ENCODE measurements around the gene FAM83G. TPM values are rescaled to one million over a fixed set of nuclear protein-coding genes. Genes with fewer than 3 reads are reported as not detected.

Gene FAM83G
- total RNA-seq, 1 donor from 2014 or later, result 11.4 TPM

DNA sequence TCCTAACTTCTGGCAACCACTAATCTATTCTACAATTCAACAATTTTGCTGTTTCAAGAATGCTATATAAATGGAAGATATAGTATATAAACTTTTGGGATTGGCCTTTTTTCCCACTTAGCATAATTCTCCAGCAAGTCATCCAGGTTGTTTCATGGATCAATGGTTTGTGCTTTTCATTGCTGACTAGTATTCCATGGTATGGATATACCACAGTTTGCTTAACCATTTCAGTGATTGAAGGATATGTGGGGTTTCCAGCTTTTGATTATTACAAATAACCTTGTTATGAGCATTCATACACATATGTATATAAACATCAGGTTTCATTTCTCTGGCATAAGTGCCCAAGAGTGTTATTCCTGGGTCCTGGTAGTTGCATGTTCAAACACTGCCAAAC, 2.1 kb upstream of the FAM83G start:
- intact Hi-C loops (cut with micrococcal nuclease), result loop anchor here (10.0 kb wide), 1 partner anchor 782 kb away; the partner anchor contains the start of gene LLGL1

DNA sequence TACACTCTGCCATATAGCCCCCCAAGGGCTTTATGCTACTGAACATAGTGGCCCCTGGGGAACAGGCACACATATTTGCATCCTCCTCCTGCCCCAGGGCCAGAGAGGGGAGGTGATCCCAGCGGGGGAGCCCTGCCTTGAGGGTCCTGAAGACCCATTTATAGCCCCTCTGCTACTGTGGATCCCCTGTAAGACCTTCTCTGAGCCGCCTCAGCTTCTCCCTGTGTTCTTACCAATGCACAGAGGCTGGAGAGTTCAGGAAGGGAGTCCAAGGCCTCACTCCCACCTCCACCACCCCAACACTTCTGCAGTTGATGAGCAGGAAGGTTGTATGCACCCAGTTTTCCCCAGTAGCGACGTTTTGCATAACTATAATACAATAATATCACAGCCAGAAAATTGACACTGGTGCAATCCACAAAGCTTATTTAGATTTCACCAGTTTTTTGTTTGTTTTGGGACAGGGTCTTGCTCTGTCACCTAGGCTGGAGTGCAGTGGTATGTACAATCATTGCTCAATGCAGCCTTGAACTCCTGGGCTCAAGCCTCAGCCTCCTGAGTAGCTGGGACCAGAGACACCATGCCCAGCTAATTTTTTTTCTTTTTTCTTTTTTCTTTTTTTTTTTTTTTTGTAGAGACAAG, 1.3 kb upstream of the FAM83G start:
- intact Hi-C loops (cut with micrococcal nuclease), result loop anchor here (10.0 kb wide), 1 partner anchor 781 kb away; the partner anchor contains the start of gene LLGL1

- intact Hi-C loops (cut with micrococcal nuclease), result loop anchor here (10.0 kb wide), 1 partner anchor 780 kb away; the partner anchor contains the start of gene LLGL1
Observed at GRCh38 chr17:19005137-19005773, 691 bp upstream of the FAM83G start.

GRCh38 chr17:19003543-19004420, 782 bp downstream of the FAM83G start:
- intact Hi-C loops (cut with micrococcal nuclease), result loop anchor here (10.0 kb wide), 1 partner anchor 779 kb away; the partner anchor contains the start of gene LLGL1

DNA sequence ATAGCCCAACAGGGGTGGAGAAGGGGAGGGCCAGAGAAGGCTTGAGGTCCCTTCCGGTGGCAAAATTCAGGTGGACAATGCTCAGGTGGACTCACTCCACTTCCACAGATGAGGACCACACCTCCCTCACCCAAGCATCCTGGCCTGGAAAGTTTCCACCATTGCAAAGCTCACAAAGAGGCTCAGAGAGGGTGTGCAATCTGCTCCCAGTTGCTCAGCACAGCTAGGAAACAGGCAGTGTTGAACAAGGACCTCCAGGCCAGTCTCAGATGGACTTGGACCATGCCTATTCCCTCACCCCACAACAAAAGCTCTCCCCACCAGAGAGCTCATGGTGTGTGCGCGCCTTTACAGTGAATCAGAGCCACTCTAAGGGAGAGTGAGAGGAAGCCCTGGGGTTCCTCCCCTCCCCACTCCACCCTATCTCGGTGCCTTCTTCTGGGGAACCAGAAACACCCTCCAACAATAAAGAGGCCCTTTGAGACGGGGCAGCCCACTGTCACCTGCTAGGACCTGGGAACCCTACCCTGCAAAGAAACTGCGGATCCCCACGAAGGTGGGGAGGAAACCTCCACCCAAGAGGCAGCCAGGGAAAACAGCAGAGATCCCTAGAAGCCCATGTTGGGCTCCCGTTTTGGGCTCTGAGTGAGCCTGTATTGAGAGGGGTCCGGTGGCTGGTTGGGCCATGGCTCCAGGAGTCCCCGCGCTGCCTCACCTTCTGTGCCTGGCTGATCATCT, 1.6 kb downstream of the FAM83G start:
- intact Hi-C loops (cut with micrococcal nuclease), result loop anchor here (10.0 kb wide), 1 partner anchor 778 kb away; the partner anchor contains the start of gene LLGL1

DNA sequence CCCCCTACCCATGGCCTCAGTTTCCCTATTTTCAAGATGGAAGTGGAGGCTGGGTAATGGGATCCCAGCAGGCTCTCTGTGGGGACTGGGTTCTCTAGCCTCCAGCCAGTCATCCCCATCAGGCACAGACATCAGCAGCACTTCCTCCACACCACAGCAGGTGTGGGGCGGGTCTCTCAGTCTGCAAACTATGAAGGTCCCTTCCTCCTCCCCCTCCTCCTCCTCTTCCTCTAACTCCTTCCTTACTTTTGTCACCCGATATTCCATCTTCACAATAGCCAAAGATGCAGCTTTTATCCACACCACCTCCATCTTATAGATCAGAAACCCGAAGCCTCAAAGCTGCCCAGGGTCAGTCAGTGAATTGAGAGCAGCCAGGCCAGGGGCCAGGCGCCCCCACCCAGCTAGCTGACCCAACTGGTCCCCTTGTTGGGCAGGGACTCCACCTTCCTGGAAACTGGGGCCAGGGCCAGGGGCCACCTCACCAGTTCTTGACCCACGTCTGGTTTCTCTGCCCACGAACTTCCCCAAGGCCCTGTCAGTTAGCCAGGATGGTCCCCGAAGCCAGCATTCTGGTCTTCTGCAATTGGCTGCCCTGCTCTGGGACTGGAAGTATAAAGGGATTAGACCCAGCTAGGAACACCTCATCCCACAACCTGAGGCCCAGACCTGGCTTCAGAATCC, 2.5 kb downstream of the FAM83G start:
- intact Hi-C loops (cut with micrococcal nuclease), result loop anchor here (10.0 kb wide), 1 partner anchor 777 kb away; the partner anchor contains the start of gene LLGL1

GRCh38 chr17:19000531-19001325, 3.8 kb downstream of the FAM83G start:
- intact Hi-C loops (cut with micrococcal nuclease), result loop anchor here (10.0 kb wide), 1 partner anchor 776 kb away; the partner anchor contains the start of gene LLGL1

GRCh38 chr17:18999911-19000310, 4.7 kb downstream of the FAM83G start:
- intact Hi-C loops (cut with micrococcal nuclease), result loop anchor here (10.0 kb wide), 1 partner anchor 775 kb away; the partner anchor contains the start of gene LLGL1

GRCh38 chr17:18999394-18999793, 5.2 kb downstream of the FAM83G start:
- intact Hi-C loops (cut with micrococcal nuclease), result no loop called here

GRCh38 chr17:18997650-18998196, 6.8 kb downstream of the FAM83G start:
- intact Hi-C loops (cut with micrococcal nuclease), result no loop called here

GRCh38 chr17:18996458-18996857, 8.1 kb downstream of the FAM83G start:
- intact Hi-C loops (cut with micrococcal nuclease), result no loop called here

DNA sequence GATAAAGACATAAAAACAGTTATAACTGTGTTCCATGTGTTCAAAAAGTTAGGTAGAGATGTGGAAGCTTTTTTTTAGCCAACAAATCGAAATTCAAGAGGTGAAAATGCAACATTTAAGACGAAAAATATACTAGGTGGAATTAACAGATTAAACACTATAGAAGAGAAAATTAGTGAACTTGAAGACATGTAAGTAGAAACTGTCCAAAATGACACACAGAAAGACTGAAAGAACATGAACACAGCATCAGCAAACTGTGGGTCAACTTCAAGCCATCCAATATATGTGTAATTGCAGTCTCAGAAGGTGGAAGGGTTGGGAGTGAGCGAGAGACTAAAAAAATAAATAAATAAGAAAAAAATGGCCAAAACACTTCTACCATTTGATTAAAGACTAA, 9.3 kb downstream of the FAM83G start:
- intact Hi-C loops (cut with micrococcal nuclease), result no loop called here

DNA sequence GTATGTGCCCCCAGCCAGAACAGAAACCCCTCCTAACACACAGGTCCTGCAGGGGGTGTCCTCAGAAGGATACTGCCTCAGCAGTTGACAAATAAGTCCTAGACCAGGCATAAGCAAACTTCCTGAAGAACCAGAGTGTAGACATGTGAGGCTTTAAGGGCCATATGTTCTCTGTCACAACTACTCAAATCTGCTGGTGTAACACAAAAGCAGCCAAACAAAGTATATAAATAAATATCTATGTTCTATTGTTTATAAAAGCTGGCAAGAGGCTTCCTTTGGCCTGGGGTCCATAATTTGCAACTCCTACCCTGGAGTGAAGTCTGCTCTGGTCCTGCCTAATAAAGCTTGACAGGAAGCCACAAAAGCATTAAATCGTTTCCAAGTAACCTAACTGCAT, 9.9 kb downstream of the FAM83G start:
- intact Hi-C loops (cut with micrococcal nuclease), result no loop called here

- intact Hi-C loops (cut with micrococcal nuclease), result no loop called here
Observed at GRCh38 chr17:18993905-18994526, 10.5 kb downstream of the FAM83G start.

DNA sequence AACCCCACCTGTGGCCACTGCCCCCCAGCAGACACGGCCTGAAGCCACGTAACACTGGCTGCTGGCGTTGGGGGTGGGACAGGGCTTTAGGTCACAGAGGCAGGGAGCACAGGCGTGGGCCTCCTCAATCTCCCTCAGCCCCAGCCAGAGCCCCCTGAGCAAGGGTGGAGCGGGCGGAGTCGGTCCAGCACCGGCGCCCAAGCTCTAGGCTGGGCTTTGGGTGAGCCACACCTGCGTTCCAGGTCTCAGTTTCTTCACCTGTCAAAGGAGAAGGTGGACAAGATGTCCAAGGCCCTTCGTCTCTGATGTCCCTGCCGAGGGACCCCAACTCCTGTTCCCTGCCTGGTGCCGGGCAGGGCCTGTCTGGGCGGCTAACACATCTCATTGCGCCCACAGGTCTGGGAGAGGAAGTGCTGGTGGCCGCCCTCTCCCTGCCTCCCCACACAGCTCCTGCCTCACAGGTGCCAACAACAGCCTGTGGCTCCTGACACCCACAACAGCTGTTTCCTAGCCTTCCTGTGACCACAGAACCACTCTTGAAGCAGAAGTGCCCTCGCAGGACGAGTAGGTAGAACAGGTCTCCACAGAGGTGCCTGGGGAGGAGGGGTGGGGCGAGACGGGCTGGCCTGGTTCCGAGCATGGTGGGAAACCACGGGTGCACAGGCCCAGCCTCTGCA, 12.0 kb downstream of the FAM83G start:
- intact Hi-C loops (cut with micrococcal nuclease), result no loop called here

GRCh38 chr17:18991531-18992315, 12.8 kb downstream of the FAM83G start:
- intact Hi-C loops (cut with micrococcal nuclease), result no loop called here

GRCh38 chr17:18990331-18990730, 14.2 kb downstream of the FAM83G start:
- intact Hi-C loops (cut with micrococcal nuclease), result no loop called here
